GM21423 (cell line): ENCODE results near the gene SOS1.
"Not testable (repeated sequence)": the region's sequence is repeated elsewhere in the genome, so short reads cannot be mapped to it uniquely, and the experiment has no call there.

Experiments used
- ATAC-seq: cut with Tn5 transposase; IDR thresholded peaks from one replicate; pipeline ENCODE4 v1.9.1; 2021; ENCODE audit warnings: mild to moderate bottlenecking, moderate library complexity; ENCODE audit not compliant: unreplicated experiment

The SOS1 gene

GRCh38 chr2:38977047-38977446 is 143.8 kb downstream of the SOS1 start:
- ATAC-seq: no peak

- no peak for ATAC-seq
Measured at GRCh38 chr2:38975042-38975441, 145.8 kb downstream of the SOS1 start.

GRCh38 chr2:38973266-38973665 is 147.6 kb downstream of the SOS1 start:
- ATAC-seq: no peak

- no peak for ATAC-seq
Measured at GRCh38 chr2:38971377-38971776, 149.5 kb downstream of the SOS1 start.

- no peak for ATAC-seq
Measured at GRCh38 chr2:38968021-38968420, 152.8 kb downstream of the SOS1 start.

GRCh38 chr2:38966678-38967077 is 154.2 kb downstream of the SOS1 start:
- ATAC-seq: no peak

GRCh38 chr2:38966006-38966405 is 154.8 kb downstream of the SOS1 start:
- no peak for ATAC-seq

- ATAC-seq: no peak
Measured at GRCh38 chr2:38960609-38961320, 160.1 kb downstream of the SOS1 start.

GRCh38 chr2:38959938-38960608 is 160.8 kb downstream of the SOS1 start:
- ATAC-seq: no peak

GRCh38 chr2:38959466-38959865 is 161.4 kb downstream of the SOS1 start:
- ATAC-seq: no peak

GRCh38 chr2:38957972-38958371 is 162.9 kb downstream of the SOS1 start:
- no peak for ATAC-seq

- ATAC-seq: no peak
Measured at GRCh38 chr2:38951766-38952165, 169.1 kb downstream of the SOS1 start.

GRCh38 chr2:38948995-38949394 is 171.9 kb downstream of the SOS1 start:
- no peak for ATAC-seq

- no peak for ATAC-seq
Measured at GRCh38 chr2:38948387-38948882, 172.4 kb downstream of the SOS1 start.

GRCh38 chr2:38947241-38948239 is 173.3 kb downstream of the SOS1 start:
- ATAC-seq: no peak

- ATAC-seq: no peak
Measured at GRCh38 chr2:38945911-38946310, 174.9 kb downstream of the SOS1 start.

- ATAC-seq: no peak
Measured at GRCh38 chr2:38945372-38945771, 175.5 kb downstream of the SOS1 start.

GRCh38 chr2:38943784-38944183 is 177.1 kb downstream of the SOS1 start:
- no peak for ATAC-seq

- ATAC-seq: no peak
Measured at GRCh38 chr2:38940746-38941145, 180.1 kb downstream of the SOS1 start.

- no peak for ATAC-seq
Measured at GRCh38 chr2:38937548-38937947, 183.3 kb downstream of the SOS1 start.

GRCh38 chr2:38936516-38936915 is 184.3 kb downstream of the SOS1 start:
- ATAC-seq: not testable (repeated sequence)
